ENCODE data around the gene RAB11FIP5.
"Not testable (repeated sequence)": the region's sequence is repeated elsewhere in the genome, so short reads cannot be mapped to it uniquely, and the experiment has no call there.

The RAB11FIP5 gene

GRCh38 chr2:73065070-73065469 is 47.7 kb downstream of the RAB11FIP5 start:
- DNase-seq: not testable (repeated sequence)

GRCh38 chr2:73063909-73064875 is 48.6 kb downstream of the RAB11FIP5 start:
- DNase-seq: no peak

GRCh38 chr2:73063472-73063871 is 49.3 kb downstream of the RAB11FIP5 start:
- DNase-seq: no peak

- DNase-seq: no peak
Measured at GRCh38 chr2:73059106-73059505, 53.6 kb downstream of the RAB11FIP5 start.

- no peak for DNase-seq
Measured at GRCh38 chr2:73054980-73055379, 57.8 kb downstream of the RAB11FIP5 start.

GRCh38 chr2:73053316-73054114 is 59.2 kb downstream of the RAB11FIP5 start:
- no peak for DNase-seq

GRCh38 chr2:73050121-73050545 is 62.6 kb downstream of the RAB11FIP5 start:
- no peak for DNase-seq

- no peak for DNase-seq
Measured at GRCh38 chr2:73043929-73044832, 68.6 kb downstream of the RAB11FIP5 start.

GRCh38 chr2:73043276-73043675 is 69.5 kb downstream of the RAB11FIP5 start:
- no peak for DNase-seq

GRCh38 chr2:73037947-73038585 is 74.7 kb downstream of the RAB11FIP5 start:
- DNase-seq: peak; percentile 4

GRCh38 chr2:73036766-73037165 is 76.0 kb downstream of the RAB11FIP5 start:
- DNase-seq: no peak

GRCh38 chr2:73035899-73036711 is 76.6 kb downstream of the RAB11FIP5 start:
- DNase-seq: no peak

- DNase-seq: no peak
Measured at GRCh38 chr2:73034661-73035375, 77.9 kb downstream of the RAB11FIP5 start.

- no peak for DNase-seq
Measured at GRCh38 chr2:73033766-73034381, 78.9 kb downstream of the RAB11FIP5 start.

- no peak for DNase-seq
Measured at GRCh38 chr2:73033142-73033765, 79.5 kb downstream of the RAB11FIP5 start.

GRCh38 chr2:73032702-73033097 is 80.0 kb downstream of the RAB11FIP5 start:
- DNase-seq: no peak

GRCh38 chr2:73031725-73032701 is 80.7 kb downstream of the RAB11FIP5 start:
- no peak for DNase-seq

GRCh38 chr2:73031095-73031678 is 81.6 kb downstream of the RAB11FIP5 start:
- DNase-seq: no peak
